Fibroblast of lung (primary cell): ENCODE measurements around the gene ERFL. TPM values are rescaled to one million over a fixed set of nuclear protein-coding genes. Genes with fewer than 3 reads are reported as not detected.

Source experiments
- DNase-seq, 2 donors: peaks; one replicate each; pipeline versions ENCODE4 v3.0.0 to v3.0.0-alpha.2; 2010; ENCODE audit warnings: low read depth in 2 of 2
- H2AFZ ChIP-seq: 2 replicates; pipeline ENCODE4 v1.5.1; 2012; ENCODE audit warnings: low read length, control low read depth, inconsistent platforms
- H3K27ac ChIP-seq: 2 replicates; pipeline ENCODE4 v1.5.1; 2011; ENCODE audit warnings: low read length, control low read depth; ENCODE audit not compliant: insufficient read depth
- H3K27me3 ChIP-seq: 2 replicates; pipeline ENCODE4 v1.5.1; 2011; ENCODE audit warnings: mild to moderate bottlenecking, low read length; ENCODE audit not compliant: control insufficient read depth, insufficient read depth
- H3K36me3 ChIP-seq: 2 replicates; pipeline ENCODE4 v1.5.1; 2011; ENCODE audit warnings: low read length; ENCODE audit not compliant: control insufficient read depth, insufficient read depth
- H3K4me1 ChIP-seq: 2 replicates; pipeline ENCODE4 v1.5.1; 2011; ENCODE audit warnings: low read length; ENCODE audit not compliant: control insufficient read depth, insufficient read depth; ENCODE audit errors: extremely low read depth
- H3K4me2 ChIP-seq: 2 replicates; pipeline ENCODE4 v1.5.1; 2011; ENCODE audit warnings: low read length, control low read depth; ENCODE audit not compliant: insufficient read depth; ENCODE audit errors: extremely low read depth
- H3K4me3 ChIP-seq, 4 experiments: fragments of 200-600 bp in 1 of 4; sonication (generic) in 1 of 4; replicated peaks in 1 of 4; 2 replicates each; pipeline ENCODE4 v1.5.1; 2011 to 2016; ENCODE audit warnings: low read length in 4 of 4, low read depth in 3 of 4, mild to moderate bottlenecking in 3 of 4, control low read depth in 2 of 4, inconsistent platforms in 1 of 4, mixed read lengths in 1 of 4; ENCODE audit not compliant: insufficient read depth in 1 of 4; ENCODE audit errors: control extremely low read depth in 1 of 4
- H3K79me2 ChIP-seq: 2 replicates; pipeline ENCODE4 v1.5.1; 2012; ENCODE audit warnings: mild to moderate bottlenecking, low read length, inconsistent platforms; ENCODE audit not compliant: control insufficient read depth, insufficient read depth
- H3K9ac ChIP-seq: 2 replicates; pipeline ENCODE4 v1.5.1; 2011; ENCODE audit warnings: mild to moderate bottlenecking, low read length, control low read depth; ENCODE audit not compliant: insufficient read depth
- H3K9me3 ChIP-seq: 2 replicates; pipeline ENCODE4 v1.5.1; 2012; ENCODE audit warnings: low read depth, low read length; ENCODE audit not compliant: control insufficient read depth, insufficient read depth
- H4K20me1 ChIP-seq: 2 replicates; pipeline ENCODE4 v1.5.1; 2011; ENCODE audit warnings: low read length; ENCODE audit not compliant: control insufficient read depth, insufficient read depth; ENCODE audit errors: extremely low read depth
- CTCF ChIP-seq, 2 donors: IDR thresholded peaks in 1 of 2; conservative IDR thresholded peaks in 1 of 2; 1 replicate in 1 of 2; 2 replicates in 1 of 2; pipeline ENCODE4 v1.5.1; 2011 to 2012; ENCODE audit warnings: low read length in 2 of 2, control low read depth in 1 of 2, inconsistent platforms in 1 of 2, low read depth in 1 of 2, mild to moderate bottlenecking in 1 of 2
- EZH2 ChIP-seq: IDR thresholded peaks from 2 replicates; pipeline ENCODE4 v1.5.1; 2012; ENCODE audit warnings: low read length, control low read depth, mild to moderate bottlenecking; ENCODE audit errors: missing control alignments
- polyA plus RNA-seq, 2 donors: library from polyadenylated mRNA; depleted of rRNA in 1 of 2; stranded (reverse) in 1 of 2; unstranded in 1 of 2; fragments of >200 nt; gene quantifications; 2 replicates each; pipeline ENCODE4 v1.2.1, GENCODE V29; 2011 to 2012; ENCODE audit warnings: missing spikeins in 1 of 2
- total RNA-seq: library from RNA; depleted of rRNA; stranded (reverse); fragments of >200 nt; gene quantifications from 2 replicates; pipeline ENCODE4 v1.2.1, GENCODE V29; 2014

Gene ERFL
- total and polyA plus RNA-seq, 2 donors (not counting 1 experiment from before 2014, with no cell fraction given), result under 0.01 to 0.03 TPM

- TF ChIP-seq CTCF (conservative IDR thresholded peaks at IDR 0.05 in 1 of 2, IDR thresholded peaks at IDR 0.05 in 1 of 2; ENCODE audit: low read depth in 1 of 2, low read length in 2 of 2) (no peak), EZH2 (no peak)
- peaks cover 56% of the 10 kb centered on the region for H3K27me3 ChIP-seq
- no peaks in the 10 kb centered on the region for H3K9me3 ChIP-seq
Observed at GRCh38 chr19:41925208-41926003, 2.8 kb downstream of the ERFL start.

GRCh38 chr19:41924151-41925145, 3.8 kb downstream of the ERFL start:
- no peaks in the 10 kb centered on the region for H3K36me3 ChIP-seq
- no peaks in the 10 kb centered on the region for H3K79me2 ChIP-seq
- no peak overlapping the region for H2AFZ ChIP-seq
- TF ChIP-seq CTCF (conservative IDR thresholded peaks at IDR 0.05 in 1 of 2, IDR thresholded peaks at IDR 0.05 in 1 of 2; ENCODE audit: low read depth in 1 of 2, low read length in 2 of 2) (no peak), EZH2 (no peak)
- no peaks in the 10 kb centered on the region for H4K20me1 ChIP-seq
- peaks cover 49% of the 10 kb centered on the region for H3K27me3 ChIP-seq
- no peaks in the 10 kb centered on the region for H3K9me3 ChIP-seq
- DNase-seq, result no peak
- H3K27ac ChIP-seq, result no peak overlapping the region
- H3K9ac ChIP-seq, result no peak overlapping the region
- no peak overlapping the region for H3K4me3 ChIP-seq
- no peaks in the 10 kb centered on the region for H3K4me1 ChIP-seq
- no peak overlapping the region for H3K4me2 ChIP-seq

More at GRCh38 chr19:41925208-41926003, 2.8 kb downstream of the ERFL start:
- no peaks in the 10 kb centered on the region for H3K4me1 ChIP-seq
- H3K9ac ChIP-seq, result no peak overlapping the region
- H4K20me1 ChIP-seq, result no peaks in the 10 kb centered on the region
- H3K4me3 ChIP-seq, result no peak overlapping the region
- no peak overlapping the region for H3K27ac ChIP-seq
- no peak for DNase-seq
- H3K79me2 ChIP-seq, result no peaks in the 10 kb centered on the region
- H3K36me3 ChIP-seq, result no peaks in the 10 kb centered on the region
- no peak overlapping the region for H3K4me2 ChIP-seq
- H2AFZ ChIP-seq, result no peak overlapping the region
